AG04450 (cell line): ENCODE results near the gene VWF. TPM values are rescaled to one million over a fixed set of nuclear protein-coding genes. Genes with fewer than 3 reads are reported as not detected.

ENCODE experiments used
- CTCF ChIA-PET: fragments of 300-600, 350-600 bp; formaldehyde crosslinking; extraction: SDS; loops from one replicate; lab custom pipeline; 2022; ENCODE audit warnings: antibody characterized with exemption, inconsistent platforms; lab: Charles Lee
- POLR2A ChIA-PET: fragments of 350-600 bp; formaldehyde crosslinking; extraction: SDS; loops from one replicate; lab custom pipeline; 2021; ENCODE audit warnings: antibody characterized with exemption, inconsistent platforms; lab: Yijun Ruan, JAX
- DNase-seq: peaks from one replicate; pipeline ENCODE4 v3.0.0-alpha.2; 2011; ENCODE audit warnings: low read depth, low spot score
- H3K27ac ChIP-seq: one replicate; pipeline ENCODE4 v1.5.1; 2012; ENCODE audit warnings: low read depth, low read length, control low read depth
- H3K27me3 ChIP-seq: one replicate; pipeline ENCODE4 v1.6.0; 2012; ENCODE audit warnings: low read length; ENCODE audit not compliant: control insufficient read depth, insufficient read depth
- H3K4me3 ChIP-seq: 2 replicates; pipeline ENCODE4 v1.5.1; 2011; ENCODE audit warnings: mild to moderate bottlenecking, low read depth, low read length, control low read depth
- H3K9me3 ChIP-seq: 2 replicates; pipeline ENCODE4 v1.5.1; 2012; ENCODE audit warnings: low read length; ENCODE audit not compliant: control insufficient read depth, insufficient read depth
- CTCF ChIP-seq: IDR thresholded peaks from 2 replicates; pipeline ENCODE4 v1.5.1; 2011; ENCODE audit warnings: low read depth, low read length, control low read depth, inconsistent platforms
- polyA plus RNA-seq: library from polyadenylated mRNA; depleted of rRNA; stranded (reverse); fragments of >200 nt; gene quantifications from 2 replicates; pipeline ENCODE4 v1.2.3, GENCODE V29; 2011; rRNA removed
- small RNA-seq: library from RNA; depleted of rRNA; stranded (forward); fragments of <200 nt; gene quantifications from one replicate; pipeline ENCODE3, GENCODE V24; 2012; ENCODE audit warnings: low read depth; ENCODE audit not compliant: insufficient read length

Gene VWF
- polyA plus RNA-seq, 1 experiment = 0.35 TPM

DNA sequence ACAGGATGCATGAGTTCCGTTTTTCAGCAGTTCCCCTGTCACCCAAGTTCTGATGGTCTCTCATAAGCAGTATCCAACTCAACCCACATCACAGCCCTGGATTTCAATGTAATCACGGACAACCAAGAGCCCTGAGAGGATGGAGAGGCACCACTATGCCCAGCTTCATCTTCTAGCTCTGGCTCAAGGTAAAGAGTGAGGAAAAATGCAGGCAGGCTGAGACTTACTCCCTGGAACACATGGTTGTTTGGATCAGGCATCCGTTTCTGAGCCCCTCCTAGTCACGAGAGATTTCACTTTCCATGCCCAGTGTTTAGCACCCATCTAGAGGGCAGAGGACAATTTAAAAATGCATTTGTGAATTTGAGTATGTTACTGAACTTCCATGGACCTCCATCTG is 224.4 kb downstream of the VWF start:
- Histone ChIP-seq H3K27ac (no peak overlapping the region), H3K4me3 (no peak overlapping the region), H3K27me3 (peaks cover 8% of the 10 kb centered on the region), H3K9me3 (no peaks in the 10 kb centered on the region)
- no peak for TF ChIP-seq CTCF
- no peak for DNase-seq
- ChIA-PET CTCF (no interaction called here), POLR2A (no interaction called here)

GRCh38 chr12:5899675-5900074 is 224.8 kb downstream of the VWF start:
- ChIA-PET POLR2A (no interaction called here), CTCF (no interaction called here)
- Histone ChIP-seq H3K4me3 (no peak overlapping the region), H3K27ac (no peak overlapping the region), H3K27me3 (peaks cover 8% of the 10 kb centered on the region), H3K9me3 (no peaks in the 10 kb centered on the region)
- no peak for DNase-seq
- TF ChIP-seq CTCF = no peak

DNA sequence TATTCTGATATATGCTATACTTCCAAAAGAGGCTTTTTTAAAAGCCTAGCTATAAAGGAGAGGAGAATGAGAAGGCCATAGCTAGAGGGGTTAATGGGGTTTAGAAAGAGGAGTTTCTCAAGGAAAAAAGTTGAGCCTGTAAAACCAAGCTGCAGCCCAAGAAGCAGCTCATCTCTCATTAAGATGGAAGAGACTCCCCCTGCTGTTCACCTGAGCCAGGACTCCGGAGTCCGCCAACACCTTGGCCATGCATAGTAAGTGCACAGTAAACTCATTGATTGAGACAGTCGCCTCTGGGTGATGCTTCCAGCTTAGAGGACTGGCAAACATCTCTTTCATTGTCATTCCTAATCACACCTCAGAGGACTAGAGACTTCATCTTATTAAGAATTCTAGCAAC is 225.6 kb downstream of the VWF start:
- no peak overlapping the region for H3K27ac ChIP-seq
- no peak for TF ChIP-seq CTCF
- ChIA-PET CTCF (no interaction called here), POLR2A (no interaction called here)
- H3K27me3 ChIP-seq = peaks cover 8% of the 10 kb centered on the region
- H3K4me3 ChIP-seq = no peak overlapping the region
- no peaks in the 10 kb centered on the region for H3K9me3 ChIP-seq
- no peak for DNase-seq

Small RNA genes lying within 50 kb of the gene (small RNA-seq; reads per million reads assigned to genes)
- not detected for gene RN7SL69P

Other genes with a start within 250 kb of the VWF start
- 0.09 TPM in 1 of 2 replicates, not detected in the other for gene ANO2, start 179.4 kb downstream of the VWF start, polyA plus RNA-seq
- gene CD9, start 75.7 kb upstream of the VWF start, polyA plus RNA-seq = 152 and 177 TPM in 2 replicates
- gene PLEKHG6, start 186.0 kb upstream of the VWF start, polyA plus RNA-seq = 0.06 and 0.15 TPM in 2 replicates
- gene TNFRSF1A, start 217.4 kb upstream of the VWF start, polyA plus RNA-seq = 231 and 255 TPM in 2 replicates